ENCODE data around the gene HAL. TPM values are rescaled to one million over a fixed set of nuclear protein-coding genes. Genes with fewer than 3 reads are reported as not detected.

Gene HAL
- total and polyA plus RNA-seq, 2 of the 13 experiments (the other 11 are each of a cell fraction or from before 2014, with no cell fraction given) = 0.89 to 37.8 TPM

DNA sequence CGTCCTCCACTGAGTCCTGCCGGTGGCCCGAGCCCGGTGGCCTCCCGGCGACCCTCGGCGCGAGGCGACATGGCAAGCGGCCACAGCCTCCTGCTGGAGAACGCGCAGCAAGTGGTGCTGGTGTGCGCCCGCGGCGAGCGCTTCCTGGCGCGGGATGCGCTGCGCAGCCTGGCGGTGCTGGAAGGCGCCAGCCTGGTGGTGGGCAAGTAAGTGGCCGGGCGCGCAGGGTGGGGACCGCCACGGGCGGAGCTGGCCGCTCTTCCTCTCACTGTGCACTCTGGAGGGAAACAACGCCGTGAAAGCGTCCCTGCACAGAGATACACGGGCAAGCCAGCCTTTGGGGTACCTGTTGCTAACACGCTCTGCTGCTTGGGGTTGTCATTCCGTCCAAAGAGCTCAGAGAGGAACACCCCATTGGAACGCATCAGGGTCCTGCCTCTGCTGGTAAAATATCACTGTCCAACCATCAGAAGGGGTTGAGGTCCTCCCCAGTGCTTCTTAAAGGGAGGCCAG, 52.8 kb downstream of the HAL start, which contains the start of gene AMDHD1 (continued):
- TF ChIP-seq, protein P1, sequence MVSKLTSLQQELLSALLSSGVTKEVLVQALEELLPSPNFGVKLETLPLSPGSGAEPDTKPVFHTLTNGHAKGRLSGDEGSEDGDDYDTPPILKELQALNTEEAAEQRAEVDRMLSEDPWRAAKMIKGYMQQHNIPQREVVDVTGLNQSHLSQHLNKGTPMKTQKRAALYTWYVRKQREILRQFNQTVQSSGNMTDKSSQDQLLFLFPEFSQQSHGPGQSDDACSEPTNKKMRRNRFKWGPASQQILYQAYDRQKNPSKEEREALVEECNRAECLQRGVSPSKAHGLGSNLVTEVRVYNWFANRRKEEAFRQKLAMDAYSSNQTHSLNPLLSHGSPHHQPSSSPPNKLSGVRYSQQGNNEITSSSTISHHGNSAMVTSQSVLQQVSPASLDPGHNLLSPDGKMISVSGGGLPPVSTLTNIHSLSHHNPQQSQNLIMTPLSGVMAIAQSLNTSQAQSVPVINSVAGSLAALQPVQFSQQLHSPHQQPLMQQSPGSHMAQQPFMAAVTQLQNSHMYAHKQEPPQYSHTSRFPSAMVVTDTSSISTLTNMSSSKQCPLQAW (CRISPR knock-in tag; IDR thresholded peaks at IDR 0.05) = no peak
- TF ChIP-seq ZSCAN22 (CRISPR knock-in tag; IDR thresholded peaks at IDR 0.05) (peak; percentile 8; the same call in 1 of the 2 replicates), RCOR2 (CRISPR knock-in tag; IDR thresholded peaks at IDR 0.05) (0 out of 2 replicates have a peak, but pooled peaks have one; percentile 2), CHD4 (IDR thresholded peaks at IDR 0.05; ENCODE audit: borderline replicate concordance, low read length) (no peak), ZFP36L1 (CRISPR knock-in tag; IDR thresholded peaks at IDR 0.05) (no peak), ZNF652 (CRISPR knock-in tag; IDR thresholded peaks at IDR 0.05; ENCODE audit: borderline replicate concordance, low read depth) (no peak), RARG (CRISPR knock-in tag; IDR thresholded peaks at IDR 0.05; ENCODE audit: low read depth) (0 out of 2 replicates have a peak, but pooled peaks have one; percentile 9), AGO2 (optimal IDR thresholded peaks at IDR 0.05; ENCODE audit: low read depth, low read length) (peak; percentile 81), ZSCAN12 (CRISPR knock-in tag; IDR thresholded peaks at IDR 0.05) (no peak), NFYB (CRISPR knock-in tag; IDR thresholded peaks at IDR 0.05) (no peak), KMT2A (CRISPR knock-in tag; IDR thresholded peaks at IDR 0.05) (no peak), SETDB1 (CRISPR knock-in tag; IDR thresholded peaks at IDR 0.05; ENCODE audit: borderline replicate concordance) (no peak), REXO4 (CRISPR knock-in tag; IDR thresholded peaks at IDR 0.05; ENCODE audit: borderline replicate concordance) (no peak), ZNF367 (CRISPR knock-in tag; IDR thresholded peaks at IDR 0.05; ENCODE audit: borderline replicate concordance) (no peak), NR1H2 (CRISPR knock-in tag; IDR thresholded peaks at IDR 0.05; ENCODE audit: borderline replicate concordance, low read depth) (no peak), MAZ (IDR thresholded peaks at IDR 0.05; ENCODE audit: borderline replicate concordance, low read depth, low read length) (0 out of 2 replicates have a peak, but pooled peaks have one; percentile 26), MAZ (CRISPR knock-in tag; IDR thresholded peaks at IDR 0.05; ENCODE audit: low read depth) (no peak), ZFX (CRISPR knock-in tag; IDR thresholded peaks at IDR 0.05; ENCODE audit: low read depth) (no peak; the same call in 1 of the 2 replicates), ZNF775 (CRISPR knock-in tag; IDR thresholded peaks at IDR 0.05; ENCODE audit: borderline replicate concordance) (no peak), ATM (IDR thresholded peaks at IDR 0.05; ENCODE audit: borderline replicate concordance) (no peak), TEAD3 (CRISPR knock-in tag; optimal IDR thresholded peaks at IDR 0.05; ENCODE audit: borderline replicate concordance) (no peak), KDM5A (IDR thresholded peaks at IDR 0.05; ENCODE audit: borderline replicate concordance, low read length) (0 out of 2 replicates have a peak, but pooled peaks have one; percentile 35), JARID2 (CRISPR knock-in tag; IDR thresholded peaks at IDR 0.05; ENCODE audit: insufficient replicate concordance) (no peak)
- TF ChIP-seq, protein P2, sequence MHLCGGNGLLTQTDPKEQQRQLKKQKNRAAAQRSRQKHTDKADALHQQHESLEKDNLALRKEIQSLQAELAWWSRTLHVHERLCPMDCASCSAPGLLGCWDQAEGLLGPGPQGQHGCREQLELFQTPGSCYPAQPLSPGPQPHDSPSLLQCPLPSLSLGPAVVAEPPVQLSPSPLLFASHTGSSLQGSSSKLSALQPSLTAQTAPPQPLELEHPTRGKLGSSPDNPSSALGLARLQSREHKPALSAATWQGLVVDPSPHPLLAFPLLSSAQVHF (CRISPR knock-in tag; IDR thresholded peaks at IDR 0.05) = 0 out of 2 replicates have a peak, but pooled peaks have one; percentile 42
- TF ChIP-seq, protein P3, sequence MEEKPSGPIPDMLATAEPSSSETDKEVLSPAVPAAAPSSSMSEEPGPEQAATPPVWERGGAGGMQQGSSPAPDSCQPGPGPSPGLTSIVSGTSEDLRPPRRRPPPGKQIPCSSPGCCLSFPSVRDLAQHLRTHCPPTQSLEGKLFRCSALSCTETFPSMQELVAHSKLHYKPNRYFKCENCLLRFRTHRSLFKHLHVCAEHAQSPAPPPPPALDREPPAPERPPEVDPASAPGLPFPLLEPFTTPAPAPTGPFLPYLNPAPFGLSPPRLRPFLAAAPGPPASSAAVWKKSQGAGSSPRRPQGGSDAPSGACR (CRISPR knock-in tag; IDR thresholded peaks at IDR 0.05) = no peak
- TF ChIP-seq, protein P4, sequence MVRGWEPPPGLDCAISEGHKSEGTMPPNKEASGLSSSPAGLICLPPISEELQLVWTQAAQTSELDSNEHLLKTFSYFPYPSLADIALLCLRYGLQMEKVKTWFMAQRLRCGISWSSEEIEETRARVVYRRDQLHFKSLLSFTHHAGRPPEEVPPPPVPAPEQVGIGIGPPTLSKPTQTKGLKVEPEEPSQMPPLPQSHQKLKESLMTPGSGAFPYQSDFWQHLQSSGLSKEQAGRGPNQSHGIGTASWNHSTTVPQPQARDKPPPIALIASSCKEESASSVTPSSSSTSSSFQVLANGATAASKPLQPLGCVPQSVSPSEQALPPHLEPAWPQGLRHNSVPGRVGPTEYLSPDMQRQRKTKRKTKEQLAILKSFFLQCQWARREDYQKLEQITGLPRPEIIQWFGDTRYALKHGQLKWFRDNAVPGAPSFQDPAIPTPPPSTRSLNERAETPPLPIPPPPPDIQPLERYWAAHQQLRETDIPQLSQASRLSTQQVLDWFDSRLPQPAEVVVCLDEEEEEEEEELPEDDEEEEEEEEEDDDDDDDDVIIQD (CRISPR knock-in tag; IDR thresholded peaks at IDR 0.05; ENCODE audit: low read depth) = no peak
- TF ChIP-seq, protein P5, sequence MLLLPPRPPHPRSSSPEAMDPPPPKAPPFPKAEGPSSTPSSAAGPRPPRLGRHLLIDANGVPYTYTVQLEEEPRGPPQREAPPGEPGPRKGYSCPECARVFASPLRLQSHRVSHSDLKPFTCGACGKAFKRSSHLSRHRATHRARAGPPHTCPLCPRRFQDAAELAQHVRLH (CRISPR knock-in tag; IDR thresholded peaks at IDR 0.05; ENCODE audit: borderline replicate concordance, low read depth) = no peak; the same call in 1 of the 2 replicates
